Measurements from ENCODE around the gene ARID1B.

GRCh38 chr6:157255079-157255478 lies 477.9 kb downstream of the ARID1B start:
- no peak for TF ChIP-seq CTCF (IDR thresholded peaks at IDR 0.05)
- TF ChIP-seq POLR2A (IDR thresholded peaks at IDR 0.05): no peak
